ENCODE results near the gene JAZF1.

The JAZF1 gene

GRCh38 chr7:28155019-28155660 is 25.5 kb downstream of the JAZF1 start:
- no peak for DNase-seq (ENCODE audit: low spot score)
- no peak overlapping the region for H3K4ac ChIP-seq (ENCODE audit: low read length)
- no peak overlapping the region for H3K4me3 ChIP-seq (ENCODE audit: low read length in 2 of 2)
- H3K79me1 ChIP-seq (ENCODE audit: low read depth, low read length) = no peaks in the 10 kb centered on the region
- no peak overlapping the region for H2BK5ac ChIP-seq (ENCODE audit: low read length)
- no peak overlapping the region for H4K91ac ChIP-seq (ENCODE audit: low read depth, low read length, poor library complexity)
- H2BK12ac ChIP-seq (ENCODE audit: low read length) = no peak overlapping the region
- H2AK5ac ChIP-seq (ENCODE audit: low read depth, low read length) = no peak overlapping the region
- no peak overlapping the region for H3K9ac ChIP-seq (ENCODE audit: low read depth, low read length, poor library complexity)
- no peak overlapping the region for H2BK120ac ChIP-seq (ENCODE audit: low read depth, low read length)
- H3K9me3 ChIP-seq (replicated peaks in 1 of 2; ENCODE audit: control insufficient read depth in 2 of 2, insufficient read depth in 1 of 2, low read depth in 1 of 2, low read length in 2 of 2) = no peaks in the 10 kb centered on the region
- no peak overlapping the region for H3K4me2 ChIP-seq (ENCODE audit: insufficient read depth, low read length, poor library complexity, severe bottlenecking)
- H3K27me3 ChIP-seq (ENCODE audit: control insufficient read depth in 3 of 3, insufficient read depth in 3 of 3, low read depth in 1 of 3, low read length in 3 of 3) = no peaks in the 10 kb centered on the region
- no peak overlapping the region for H2AFZ ChIP-seq (ENCODE audit: low read length)
- no peak overlapping the region for H2BK15ac ChIP-seq (ENCODE audit: low read length)
- no peak overlapping the region for H3K27ac ChIP-seq (replicated peaks; ENCODE audit: low read length)
- no peak overlapping the region for H3K14ac ChIP-seq (ENCODE audit: low read length)
- no peak overlapping the region for H4K8ac ChIP-seq (ENCODE audit: low read depth, low read length)
- no peaks in the 10 kb centered on the region for H3K36me3 ChIP-seq (replicated peaks in 1 of 2; ENCODE audit: control insufficient read depth in 2 of 2, insufficient read depth in 2 of 2, low read length in 2 of 2)
- H3K4me1 ChIP-seq (ENCODE audit: control insufficient read depth in 2 of 2, insufficient read depth in 1 of 2, low read depth in 1 of 2, low read length in 2 of 2) = no peaks in the 10 kb centered on the region
- no peak overlapping the region for H3K18ac ChIP-seq (ENCODE audit: low read length)
- WGBS, 2 donors (ENCODE audit: extremely low coverage in 2 of 2, insufficient read length in 2 of 2, insufficient replicate concordance in 1 of 2) = no CpG with 5 or more reads among the region's 3 CpGs
- no peak overlapping the region for H3K23ac ChIP-seq (ENCODE audit: low read depth, low read length, poor library complexity)

GRCh38 chr7:28152594-28152993 is 28.0 kb downstream of the JAZF1 start:
- Histone ChIP-seq H3K79me1 (ENCODE audit: low read depth, low read length) (no peaks in the 10 kb centered on the region), H3K14ac (ENCODE audit: low read length) (no peak overlapping the region), H2BK120ac (ENCODE audit: low read depth, low read length) (no peak overlapping the region), H3K4me1 (ENCODE audit: control insufficient read depth in 2 of 2, insufficient read depth in 1 of 2, low read depth in 1 of 2, low read length in 2 of 2) (no peaks in the 10 kb centered on the region), H4K8ac (ENCODE audit: low read depth, low read length) (no peak overlapping the region), H2BK5ac (ENCODE audit: low read length) (no peak overlapping the region), H3K4me2 (ENCODE audit: insufficient read depth, low read length, poor library complexity, severe bottlenecking) (no peak overlapping the region), H2BK15ac (ENCODE audit: low read length) (no peak overlapping the region), H2AFZ (ENCODE audit: low read length) (no peak overlapping the region), H3K9ac (ENCODE audit: low read depth, low read length, poor library complexity) (no peak overlapping the region), H3K18ac (ENCODE audit: low read length) (no peak overlapping the region), H2AK5ac (ENCODE audit: low read depth, low read length) (no peak overlapping the region), H3K27me3 (ENCODE audit: control insufficient read depth in 3 of 3, insufficient read depth in 3 of 3, low read depth in 1 of 3, low read length in 3 of 3) (no peaks in the 10 kb centered on the region), H3K4ac (ENCODE audit: low read length) (no peak overlapping the region), H2BK12ac (ENCODE audit: low read length) (no peak overlapping the region), H3K4me3 (ENCODE audit: low read length in 2 of 2) (no peak overlapping the region), H3K23ac (ENCODE audit: low read depth, low read length, poor library complexity) (no peak overlapping the region), H3K27ac (replicated peaks; ENCODE audit: low read length) (no peak overlapping the region), H3K9me3 (replicated peaks in 1 of 2; ENCODE audit: control insufficient read depth in 2 of 2, insufficient read depth in 1 of 2, low read depth in 1 of 2, low read length in 2 of 2) (no peaks in the 10 kb centered on the region), H4K91ac (ENCODE audit: low read depth, low read length, poor library complexity) (no peak overlapping the region), H3K36me3 (replicated peaks in 1 of 2; ENCODE audit: control insufficient read depth in 2 of 2, insufficient read depth in 2 of 2, low read length in 2 of 2) (no peaks in the 10 kb centered on the region)
- no peak for DNase-seq (ENCODE audit: low spot score)
- WGBS, 2 donors (ENCODE audit: extremely low coverage in 2 of 2, insufficient read length in 2 of 2, insufficient replicate concordance in 1 of 2) = 100% methylated on average over 1 of the region's 4 CpGs; no CpG with 5 or more reads in 1 of the 2 donors

- no peak overlapping the region for H3K4me2 ChIP-seq (ENCODE audit: insufficient read depth, low read length, poor library complexity, severe bottlenecking)
- H3K27me3 ChIP-seq (ENCODE audit: control insufficient read depth in 3 of 3, insufficient read depth in 3 of 3, low read depth in 1 of 3, low read length in 3 of 3) = no peaks in the 10 kb centered on the region
- H3K9me3 ChIP-seq (replicated peaks in 1 of 2; ENCODE audit: control insufficient read depth in 2 of 2, insufficient read depth in 1 of 2, low read depth in 1 of 2, low read length in 2 of 2) = no peaks in the 10 kb centered on the region
- H3K27ac ChIP-seq (replicated peaks; ENCODE audit: low read length) = no peak overlapping the region
- H2BK120ac ChIP-seq (ENCODE audit: low read depth, low read length) = no peak overlapping the region
- no peaks in the 10 kb centered on the region for H3K4me1 ChIP-seq (ENCODE audit: control insufficient read depth in 2 of 2, insufficient read depth in 1 of 2, low read depth in 1 of 2, low read length in 2 of 2)
- H2AFZ ChIP-seq (ENCODE audit: low read length) = no peak overlapping the region
- H2BK5ac ChIP-seq (ENCODE audit: low read length) = no peak overlapping the region
- H2AK5ac ChIP-seq (ENCODE audit: low read depth, low read length) = no peak overlapping the region
- H3K23ac ChIP-seq (ENCODE audit: low read depth, low read length, poor library complexity) = no peak overlapping the region
- H2BK15ac ChIP-seq (ENCODE audit: low read length) = no peak overlapping the region
- no peaks in the 10 kb centered on the region for H3K79me1 ChIP-seq (ENCODE audit: low read depth, low read length)
- no peak overlapping the region for H3K4ac ChIP-seq (ENCODE audit: low read length)
- no peak overlapping the region for H3K4me3 ChIP-seq (ENCODE audit: low read length in 2 of 2)
- DNase-seq (ENCODE audit: low spot score) = no peak
- H2BK12ac ChIP-seq (ENCODE audit: low read length) = no peak overlapping the region
- no peak overlapping the region for H3K9ac ChIP-seq (ENCODE audit: low read depth, low read length, poor library complexity)
- no peaks in the 10 kb centered on the region for H3K36me3 ChIP-seq (replicated peaks in 1 of 2; ENCODE audit: control insufficient read depth in 2 of 2, insufficient read depth in 2 of 2, low read length in 2 of 2)
- no CpG with 5 or more reads among the region's 4 CpGs for WGBS, 2 donors (ENCODE audit: extremely low coverage in 2 of 2, insufficient read length in 2 of 2, insufficient replicate concordance in 1 of 2)
- no peak overlapping the region for H4K8ac ChIP-seq (ENCODE audit: low read depth, low read length)
- H3K14ac ChIP-seq (ENCODE audit: low read length) = no peak overlapping the region
- no peak overlapping the region for H3K18ac ChIP-seq (ENCODE audit: low read length)
- no peak overlapping the region for H4K91ac ChIP-seq (ENCODE audit: low read depth, low read length, poor library complexity)
These were observed 28.6 kb downstream of the JAZF1 start for GRCh38 chr7:28151965-28152364.

GRCh38 chr7:28149291-28150101 is 31.1 kb downstream of the JAZF1 start:
- H3K9me3 ChIP-seq (replicated peaks in 1 of 2; ENCODE audit: control insufficient read depth in 2 of 2, insufficient read depth in 1 of 2, low read depth in 1 of 2, low read length in 2 of 2) = no peaks in the 10 kb centered on the region
- no peaks in the 10 kb centered on the region for H3K27me3 ChIP-seq (ENCODE audit: control insufficient read depth in 3 of 3, insufficient read depth in 3 of 3, low read depth in 1 of 3, low read length in 3 of 3)
- no peak overlapping the region for H3K18ac ChIP-seq (ENCODE audit: low read length)
- H3K4me2 ChIP-seq (ENCODE audit: insufficient read depth, low read length, poor library complexity, severe bottlenecking) = no peak overlapping the region
- no peak overlapping the region for H2BK120ac ChIP-seq (ENCODE audit: low read depth, low read length)
- H2AFZ ChIP-seq (ENCODE audit: low read length) = no peak overlapping the region
- no peak overlapping the region for H3K4me3 ChIP-seq (ENCODE audit: low read length in 2 of 2)
- no peak overlapping the region for H2BK15ac ChIP-seq (ENCODE audit: low read length)
- H2BK5ac ChIP-seq (ENCODE audit: low read length) = no peak overlapping the region
- H3K36me3 ChIP-seq (replicated peaks in 1 of 2; ENCODE audit: control insufficient read depth in 2 of 2, insufficient read depth in 2 of 2, low read length in 2 of 2) = no peaks in the 10 kb centered on the region
- DNase-seq (ENCODE audit: low spot score) = no peak
- H2AK5ac ChIP-seq (ENCODE audit: low read depth, low read length) = no peak overlapping the region
- WGBS, 2 donors (ENCODE audit: extremely low coverage in 2 of 2, insufficient read length in 2 of 2, insufficient replicate concordance in 1 of 2) = no CpG with 5 or more reads among the region's 8 CpGs
- H3K79me1 ChIP-seq (ENCODE audit: low read depth, low read length) = no peaks in the 10 kb centered on the region
- no peak overlapping the region for H3K4ac ChIP-seq (ENCODE audit: low read length)
- H3K4me1 ChIP-seq (ENCODE audit: control insufficient read depth in 2 of 2, insufficient read depth in 1 of 2, low read depth in 1 of 2, low read length in 2 of 2) = no peaks in the 10 kb centered on the region
- H3K9ac ChIP-seq (ENCODE audit: low read depth, low read length, poor library complexity) = no peak overlapping the region
- H4K91ac ChIP-seq (ENCODE audit: low read depth, low read length, poor library complexity) = no peak overlapping the region
- H4K8ac ChIP-seq (ENCODE audit: low read depth, low read length) = no peak overlapping the region
- no peak overlapping the region for H3K14ac ChIP-seq (ENCODE audit: low read length)
- no peak overlapping the region for H3K27ac ChIP-seq (replicated peaks; ENCODE audit: low read length)
- H2BK12ac ChIP-seq (ENCODE audit: low read length) = no peak overlapping the region
- no peak overlapping the region for H3K23ac ChIP-seq (ENCODE audit: low read depth, low read length, poor library complexity)
